Natural killer cell (primary cell): ENCODE results near the gene TMEM233. TPM values are rescaled to one million over a fixed set of nuclear protein-coding genes. Genes with fewer than 3 reads are reported as not detected.

Experiments
- ATAC-seq, 3 donors: fragments of 150-1000 bp in 2 of 3; fragments of 200-7000 bp in 1 of 3; cut with Tn5 transposase; 1 replicate in 1 of 3; 2 replicates in 2 of 3; pipeline ENCODE4 v1.10.0; 2021; ENCODE audit warnings: mild to moderate bottlenecking in 2 of 3, moderate library complexity in 2 of 3
- DNase-seq, 2 donors: peaks; one replicate each; pipeline versions ENCODE4 v3.0.0 to v3.0.0-alpha.2; 2013 to 2021; ENCODE audit warnings: mixed read lengths in 1 of 2
- H3K27ac ChIP-seq: one replicate; pipeline ENCODE4 v1.5.1; 2013; ENCODE audit warnings: mild to moderate bottlenecking, low read length
- H3K27me3 ChIP-seq: one replicate; pipeline ENCODE4 v1.6.1; 2013; ENCODE audit warnings: low read length; ENCODE audit not compliant: control insufficient read depth, insufficient read depth
- H3K36me3 ChIP-seq: one replicate; pipeline ENCODE4 v1.6.1; 2013; ENCODE audit warnings: low read length; ENCODE audit not compliant: control insufficient read depth, insufficient read depth
- H3K4me1 ChIP-seq: one replicate; pipeline ENCODE4 v1.6.1; 2013; ENCODE audit warnings: low read length; ENCODE audit not compliant: control insufficient read depth, insufficient read depth
- H3K4me3 ChIP-seq: one replicate; pipeline ENCODE4 v1.5.1; 2013; ENCODE audit warnings: low read length
- H3K9me3 ChIP-seq: one replicate; pipeline ENCODE4 v1.6.1; 2013; ENCODE audit warnings: low read length; ENCODE audit not compliant: control insufficient read depth, insufficient read depth
- H3K27ac Mint-ChIP-seq, 2 donors: one replicate each; pipeline ENCODE4 v1.8.0; 2022; ENCODE audit warnings: mild to moderate bottlenecking in 2 of 2, mixed read lengths in 2 of 2, moderate library complexity in 1 of 2
- H3K27me3 Mint-ChIP-seq, 2 donors: one replicate each; pipeline ENCODE4 v1.8.0; 2022; ENCODE audit warnings: low read depth in 2 of 2, mixed read lengths in 2 of 2
- H3K36me3 Mint-ChIP-seq: one replicate; pipeline ENCODE4 v1.8.0; 2022; ENCODE audit warnings: mixed read lengths
- H3K4me1 Mint-ChIP-seq, 2 donors: one replicate each; pipeline ENCODE4 v1.8.0; 2022; ENCODE audit warnings: mixed read lengths in 2 of 2
- H3K4me3 Mint-ChIP-seq: one replicate; pipeline ENCODE4 v1.8.0; 2022; ENCODE audit warnings: mild to moderate bottlenecking, moderate library complexity, mixed read lengths
- H3K9me3 Mint-ChIP-seq, 2 donors: one replicate each; pipeline ENCODE4 v1.8.0; 2022; ENCODE audit warnings: mixed read lengths in 2 of 2
- WGBS: methylation state at CpG from one replicate; pipeline ENCODE4 v1.1.7; 2013; ENCODE audit warnings: missing lambda C conversion rate; ENCODE audit not compliant: insufficient coverage; 5-methylcytosine and 5-hydroxymethylcytosine counted together
- intact Hi-C: fragments of 100-400 bp; cut with micrococcal nuclease; formaldehyde crosslinking; loops from one replicate; pipeline ENCODE4 v1.14.2; 2022
- total RNA-seq, 4 donors: library from RNA; stranded (reverse); fragments of 120-200 nt in 1 of 4; gene quantifications; one replicate each; pipeline versions ENCODE4 v1.2.3 to v1.2.4, GENCODE V29; 2013 to 2022
- TF ChIP-seq, protein P1 (sequence below): fragments of 200-600 bp; IDR thresholded peaks from one replicate; pipeline ENCODE4 v1.8.0; 2022; ENCODE audit warnings: antibody characterized with exemption

TMEM233 gene
- total RNA-seq, 3 donors from 2014 or later (not counting 1 experiment from before 2014, with no cell fraction given), result not detected

DNA sequence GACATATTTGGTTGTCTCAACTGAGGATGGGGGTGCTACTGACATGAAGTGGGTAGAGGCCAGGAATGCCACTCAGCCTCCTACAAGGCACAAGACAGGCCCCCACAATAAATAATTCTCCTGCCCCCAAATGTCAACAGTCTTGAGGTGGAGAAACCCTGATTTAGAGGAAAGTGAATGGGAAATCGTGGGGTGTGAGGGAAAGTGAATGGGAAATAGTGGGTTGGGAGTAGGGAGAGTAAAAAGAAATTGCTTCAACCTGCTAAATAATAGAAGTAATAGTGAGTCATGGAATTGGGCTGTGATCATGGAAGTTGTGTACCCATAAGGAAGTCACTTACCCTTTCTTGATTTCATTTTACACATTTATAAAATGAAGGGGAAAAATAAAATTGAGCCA, 16.7 kb upstream of the TMEM233 start:
- no peak overlapping the region for H3K27ac ChIP-seq
- peaks cover 29 to 46% of the 10 kb centered on the region in 2 donors for H3K27me3 Mint-ChIP-seq
- DNase-seq, result no peak

DNA sequence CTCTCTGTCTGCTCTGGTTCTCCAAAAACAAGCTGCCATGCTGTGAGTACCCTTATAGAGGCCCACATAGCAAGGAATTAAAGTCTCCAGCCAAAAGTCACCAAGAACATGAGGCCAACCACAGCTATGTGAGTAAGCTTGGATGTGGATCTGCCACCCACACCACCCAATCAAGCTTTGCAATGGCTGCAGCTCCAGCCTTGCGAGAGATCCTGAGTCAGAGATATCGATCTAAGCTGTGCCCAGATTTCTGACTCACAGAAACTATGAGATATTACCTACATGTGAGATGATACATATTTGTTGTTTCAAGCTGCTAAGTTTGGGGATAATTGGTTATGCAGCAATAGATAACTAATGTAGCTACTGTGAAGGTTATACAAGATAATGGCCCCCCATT, 15.5 kb upstream of the TMEM233 start:
- no peak overlapping the region for H3K4me3 ChIP-seq
- Mint-ChIP-seq H3K9me3 (no peaks in the 10 kb centered on the region), H3K36me3 (no peaks in the 10 kb centered on the region), H3K27ac (no peak overlapping the region), H3K4me3 (no peak overlapping the region), H3K27me3 (peaks cover 29 to 55% of the 10 kb centered on the region in 2 donors), H3K4me1 (no peaks in the 10 kb centered on the region)
- DNase-seq, result no peak
- H3K4me1 ChIP-seq, result no peaks in the 10 kb centered on the region
- H3K27me3 ChIP-seq, result peaks cover 2% of the 10 kb centered on the region
- no peak overlapping the region for H3K27ac ChIP-seq
- TF ChIP-seq, protein P1, sequence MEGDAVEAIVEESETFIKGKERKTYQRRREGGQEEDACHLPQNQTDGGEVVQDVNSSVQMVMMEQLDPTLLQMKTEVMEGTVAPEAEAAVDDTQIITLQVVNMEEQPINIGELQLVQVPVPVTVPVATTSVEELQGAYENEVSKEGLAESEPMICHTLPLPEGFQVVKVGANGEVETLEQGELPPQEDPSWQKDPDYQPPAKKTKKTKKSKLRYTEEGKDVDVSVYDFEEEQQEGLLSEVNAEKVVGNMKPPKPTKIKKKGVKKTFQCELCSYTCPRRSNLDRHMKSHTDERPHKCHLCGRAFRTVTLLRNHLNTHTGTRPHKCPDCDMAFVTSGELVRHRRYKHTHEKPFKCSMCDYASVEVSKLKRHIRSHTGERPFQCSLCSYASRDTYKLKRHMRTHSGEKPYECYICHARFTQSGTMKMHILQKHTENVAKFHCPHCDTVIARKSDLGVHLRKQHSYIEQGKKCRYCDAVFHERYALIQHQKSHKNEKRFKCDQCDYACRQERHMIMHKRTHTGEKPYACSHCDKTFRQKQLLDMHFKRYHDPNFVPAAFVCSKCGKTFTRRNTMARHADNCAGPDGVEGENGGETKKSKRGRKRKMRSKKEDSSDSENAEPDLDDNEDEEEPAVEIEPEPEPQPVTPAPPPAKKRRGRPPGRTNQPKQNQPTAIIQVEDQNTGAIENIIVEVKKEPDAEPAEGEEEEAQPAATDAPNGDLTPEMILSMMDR, result no peak
- H3K9me3 ChIP-seq, result no peaks in the 10 kb centered on the region
- no peaks in the 10 kb centered on the region for H3K36me3 ChIP-seq
- WGBS, result 100% methylated on average over 1 of the region's 2 CpGs
- intact Hi-C loops, result no loop called here
- no peak for ATAC-seq

More for the DNA sequence above, 16.7 kb upstream of the TMEM233 start:
- H3K9me3 ChIP-seq, result no peaks in the 10 kb centered on the region
- H3K36me3 ChIP-seq, result no peaks in the 10 kb centered on the region
- H3K4me1 Mint-ChIP-seq, result no peaks in the 10 kb centered on the region
- no peak overlapping the region for H3K27ac Mint-ChIP-seq
- no peak for ATAC-seq
- no peaks in the 10 kb centered on the region for H3K36me3 Mint-ChIP-seq
- TF ChIP-seq, protein P1, result no peak
- intact Hi-C loops, result no loop called here
- H3K9me3 Mint-ChIP-seq, result no peaks in the 10 kb centered on the region
- H3K4me3 ChIP-seq, result no peak overlapping the region
- H3K4me1 ChIP-seq, result no peaks in the 10 kb centered on the region
- H3K27me3 ChIP-seq, result peaks cover 2% of the 10 kb centered on the region
- 67% methylated on average over 1 of the region's 1 CpG for WGBS
- no peak overlapping the region for H3K4me3 Mint-ChIP-seq

DNA sequence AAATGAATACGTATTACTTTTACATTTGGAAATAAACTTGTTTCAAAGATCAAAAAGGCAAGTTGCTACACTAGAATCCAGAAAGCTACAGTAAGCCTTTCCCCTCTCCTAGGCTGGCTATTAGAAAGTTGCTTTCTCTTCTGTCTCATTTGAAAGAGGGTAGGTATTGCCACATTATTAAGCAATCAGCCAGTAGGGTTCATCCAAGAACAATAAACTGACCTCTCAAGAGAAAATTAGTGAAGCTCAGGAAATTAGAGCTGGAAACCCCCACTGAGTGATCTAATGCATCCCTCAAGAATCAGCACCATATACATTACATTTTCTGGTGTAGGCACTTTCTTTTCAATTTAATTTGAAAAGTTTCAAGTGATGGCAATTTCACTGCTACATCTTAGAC, 4.5 kb upstream of the TMEM233 start:
- intact Hi-C loops, result no loop called here
- Histone ChIP-seq H3K27ac (no peak overlapping the region), H3K9me3 (no peaks in the 10 kb centered on the region), H3K27me3 (peaks cover 4% of the 10 kb centered on the region), H3K4me3 (no peak overlapping the region), H3K4me1 (no peaks in the 10 kb centered on the region), H3K36me3 (no peaks in the 10 kb centered on the region)
- WGBS, result 100% methylated on average over 1 of the region's 1 CpG
- ATAC-seq, result no peak
- Mint-ChIP-seq H3K27ac (no peak overlapping the region), H3K27me3 (peaks cover 34 to 38% of the 10 kb centered on the region in 2 donors), H3K36me3 (no peaks in the 10 kb centered on the region), H3K4me3 (no peak overlapping the region), H3K9me3 (no peaks in the 10 kb centered on the region), H3K4me1 (peaks cover 0 to 3% of the 10 kb centered on the region in 2 donors)
- DNase-seq, result no peak
- TF ChIP-seq, protein P1, result no peak

DNA sequence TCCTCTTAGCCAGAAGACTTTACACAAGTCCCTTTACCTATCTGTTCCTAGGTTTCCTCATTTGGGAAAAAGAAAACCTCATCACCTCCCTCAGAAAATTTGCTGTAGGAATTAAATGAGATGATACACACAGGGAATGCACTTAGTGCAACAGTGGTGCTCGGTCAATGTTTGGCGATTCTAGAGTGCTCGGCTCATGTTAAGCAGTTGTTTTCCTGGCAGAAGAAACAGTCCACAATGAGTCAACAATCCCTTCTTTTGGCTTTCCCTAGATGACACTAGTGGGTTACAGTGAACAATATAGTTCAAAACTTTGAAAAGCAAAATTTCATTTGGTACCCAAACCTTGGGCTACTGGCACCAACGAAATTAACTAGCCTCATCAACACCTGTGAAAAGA, 3.9 kb upstream of the TMEM233 start:
- peaks cover 40 to 43% of the 10 kb centered on the region in 2 donors for H3K27me3 Mint-ChIP-seq
- ATAC-seq, result no peak
- DNase-seq, result no peak
- H3K9me3 Mint-ChIP-seq, result no peaks in the 10 kb centered on the region
- intact Hi-C loops, result no loop called here
- WGBS, result 97% methylated on average over 3 of the region's 4 CpGs
- TF ChIP-seq, protein P1, result no peak
- H3K4me1 Mint-ChIP-seq, result peaks cover 0 to 8% of the 10 kb centered on the region in 2 donors
- Histone ChIP-seq H3K36me3 (no peaks in the 10 kb centered on the region), H3K27ac (no peak overlapping the region), H3K4me3 (no peak overlapping the region), H3K27me3 (peaks cover 5% of the 10 kb centered on the region), H3K9me3 (no peaks in the 10 kb centered on the region), H3K4me1 (no peaks in the 10 kb centered on the region)
- no peak overlapping the region for H3K4me3 Mint-ChIP-seq
- H3K27ac Mint-ChIP-seq, result no peak overlapping the region
- H3K36me3 Mint-ChIP-seq, result no peaks in the 10 kb centered on the region
